Astrocyte of the cerebellum (primary cell): ENCODE measurements around the gene PEAK1.

Source experiments
- DNase-seq: peaks from one replicate; pipeline ENCODE4 v3.0.0-alpha.2; 2011; ENCODE audit warnings: low read depth
- H3K4me3 ChIP-seq: 2 replicates; pipeline ENCODE4 v1.5.1; 2011; ENCODE audit warnings: mild to moderate bottlenecking, low read depth, low read length, moderate library complexity
- in situ Hi-C: cut with HindIII; loops from 2 replicates; pipeline ENCODE4 v1.10.0; 2017; ENCODE audit warnings: low sequenced_read_pairs
- TF ChIP-seq, protein P1 (sequence below): IDR thresholded peaks from 2 replicates; pipeline ENCODE4 v1.5.1; 2012; ENCODE audit warnings: low read length, low read depth, moderate library complexity, mild to moderate bottlenecking; ENCODE audit errors: missing control alignments

PEAK1 gene

GRCh38 chr15:77097248-77097721, 322.6 kb downstream of the PEAK1 start:
- DNase-seq = no peak
- in situ Hi-C loops = no loop called here

DNA sequence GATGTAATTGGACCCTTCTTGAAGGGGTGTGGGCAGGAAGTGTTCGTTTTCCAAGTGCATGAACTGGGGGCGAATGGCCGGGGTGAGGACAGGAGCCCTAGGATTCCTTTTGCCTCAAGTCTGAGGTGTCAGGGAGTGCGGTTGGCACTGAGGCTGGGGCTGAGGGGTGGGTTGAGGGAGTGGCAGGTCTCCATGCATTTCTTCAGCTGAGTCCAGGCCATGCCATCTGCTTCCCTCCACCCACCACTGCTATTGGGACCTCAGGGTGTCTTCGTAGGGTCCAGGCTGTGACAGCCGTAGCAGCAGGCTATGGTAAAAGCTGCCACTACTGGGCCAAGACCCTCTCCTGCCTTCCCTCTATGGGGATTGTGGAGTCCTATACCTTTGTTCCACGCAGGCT, 323.4 kb downstream of the PEAK1 start:
- no peak overlapping the region for H3K4me3 ChIP-seq
- TF ChIP-seq, protein P1, sequence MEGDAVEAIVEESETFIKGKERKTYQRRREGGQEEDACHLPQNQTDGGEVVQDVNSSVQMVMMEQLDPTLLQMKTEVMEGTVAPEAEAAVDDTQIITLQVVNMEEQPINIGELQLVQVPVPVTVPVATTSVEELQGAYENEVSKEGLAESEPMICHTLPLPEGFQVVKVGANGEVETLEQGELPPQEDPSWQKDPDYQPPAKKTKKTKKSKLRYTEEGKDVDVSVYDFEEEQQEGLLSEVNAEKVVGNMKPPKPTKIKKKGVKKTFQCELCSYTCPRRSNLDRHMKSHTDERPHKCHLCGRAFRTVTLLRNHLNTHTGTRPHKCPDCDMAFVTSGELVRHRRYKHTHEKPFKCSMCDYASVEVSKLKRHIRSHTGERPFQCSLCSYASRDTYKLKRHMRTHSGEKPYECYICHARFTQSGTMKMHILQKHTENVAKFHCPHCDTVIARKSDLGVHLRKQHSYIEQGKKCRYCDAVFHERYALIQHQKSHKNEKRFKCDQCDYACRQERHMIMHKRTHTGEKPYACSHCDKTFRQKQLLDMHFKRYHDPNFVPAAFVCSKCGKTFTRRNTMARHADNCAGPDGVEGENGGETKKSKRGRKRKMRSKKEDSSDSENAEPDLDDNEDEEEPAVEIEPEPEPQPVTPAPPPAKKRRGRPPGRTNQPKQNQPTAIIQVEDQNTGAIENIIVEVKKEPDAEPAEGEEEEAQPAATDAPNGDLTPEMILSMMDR = no peak
- no peak for DNase-seq
- in situ Hi-C loops = no loop called here

More at GRCh38 chr15:77097248-77097721, 322.6 kb downstream of the PEAK1 start:
- TF ChIP-seq, protein P1 = no peak
- no peak overlapping the region for H3K4me3 ChIP-seq

DNA sequence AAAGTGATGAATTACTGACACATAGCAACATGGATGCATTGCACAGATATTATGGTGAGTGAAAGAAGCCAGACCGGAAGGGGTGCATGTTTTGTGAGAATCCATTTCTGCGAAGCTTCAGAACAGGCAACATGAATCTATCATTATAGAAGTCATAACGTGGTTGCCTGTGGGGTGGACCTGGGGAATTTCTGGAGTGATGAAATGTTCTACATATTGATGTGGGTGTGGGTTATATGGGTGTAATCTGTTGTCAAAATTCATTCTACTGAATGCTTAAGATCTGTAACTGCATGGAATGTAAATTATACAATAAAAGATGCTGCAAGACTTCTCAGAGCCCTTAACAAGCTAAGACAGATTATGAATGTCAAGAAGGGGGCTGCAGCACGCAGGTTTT, 323.8 kb downstream of the PEAK1 start:
- DNase-seq = no peak
- no peak overlapping the region for H3K4me3 ChIP-seq
- in situ Hi-C loops = no loop called here
- TF ChIP-seq, protein P1 = no peak

DNA sequence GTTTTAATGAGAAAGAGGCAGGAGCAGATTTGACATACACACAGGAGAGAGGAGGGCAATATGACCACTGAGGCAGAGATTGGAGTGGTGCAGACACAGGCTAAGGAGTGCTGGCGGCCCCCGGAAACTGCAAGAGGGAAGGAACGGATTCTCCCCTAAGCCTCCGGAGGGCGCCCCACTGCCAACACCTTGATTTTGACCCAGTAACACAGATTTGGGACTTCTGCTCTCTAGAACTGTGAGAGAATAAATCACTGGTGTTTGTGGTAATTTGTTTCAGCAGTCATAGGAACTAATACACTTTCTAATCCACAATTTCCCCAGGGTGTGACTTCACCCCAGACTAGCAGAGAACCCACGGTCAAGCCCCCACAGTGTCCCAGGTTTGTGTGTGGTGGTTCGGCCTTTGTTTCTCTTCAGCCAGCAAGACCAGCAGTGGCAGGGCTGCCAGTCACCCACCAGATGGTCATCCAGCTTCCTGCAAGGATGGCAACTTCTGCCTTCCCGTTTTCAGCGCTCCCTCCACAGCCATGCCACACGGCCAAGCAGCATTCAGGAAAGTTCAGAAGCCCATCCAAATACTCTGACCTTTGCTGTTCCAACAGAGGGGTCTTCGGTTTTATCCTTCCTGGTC, 325.4 kb downstream of the PEAK1 start:
- no peak for DNase-seq
- TF ChIP-seq, protein P1 = peak; percentile 16
- in situ Hi-C loops = no loop called here
- H3K4me3 ChIP-seq = no peak overlapping the region

GRCh38 chr15:77093436-77093835, 326.5 kb downstream of the PEAK1 start:
- in situ Hi-C loops = no loop called here
- H3K4me3 ChIP-seq = no peak overlapping the region
- no peak for DNase-seq
- TF ChIP-seq, protein P1 = no peak

DNA sequence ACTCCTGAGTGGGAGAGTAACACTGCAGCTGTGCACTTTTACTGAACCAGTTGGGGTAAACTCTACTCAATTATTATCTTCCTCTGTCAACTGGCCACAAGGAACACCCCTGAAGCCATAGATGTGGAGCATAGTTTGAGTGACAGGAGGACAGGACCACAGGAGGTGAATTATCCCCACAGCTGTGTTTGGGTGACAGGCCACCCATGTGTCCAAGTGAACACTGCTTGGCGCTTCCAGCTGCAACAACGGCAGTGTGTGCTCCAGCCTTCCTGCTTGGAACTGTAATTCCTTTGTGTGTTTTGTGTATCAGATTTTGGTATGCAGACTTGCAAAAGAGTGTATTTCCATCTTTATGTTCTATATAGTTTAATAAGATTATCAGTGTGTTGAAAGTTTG, 328.8 kb downstream of the PEAK1 start:
- in situ Hi-C loops = no loop called here
- TF ChIP-seq, protein P1 = no peak

More for the DNA sequence above, 328.8 kb downstream of the PEAK1 start:
- H3K4me3 ChIP-seq = no peak overlapping the region
- no peak for DNase-seq
